Endothelial cell of umbilical vein (primary cell): ENCODE measurements around the gene ZHX3. TPM values are rescaled to one million over a fixed set of nuclear protein-coding genes. Genes with fewer than 3 reads are reported as not detected.
"Not testable (repeated sequence)": the region's sequence is repeated elsewhere in the genome, so short reads cannot be mapped to it uniquely, and the experiment has no call there.

Experiments used
- BruUV-seq: library from RNA; stranded (reverse); fragments of 400-500 nt; replicated peaks from 2 replicates; lab custom pipeline; 2021; lab: Mats Ljungman, UMichigan
- CTCF ChIA-PET: fragments of 300-600, 350-600 bp; sonication (Branson Sonifier 250); formaldehyde crosslinking; loops from one replicate; lab custom pipeline; 2021; ENCODE audit warnings: antibody characterized with exemption, inconsistent platforms; lab: Charles Lee
- POLR2A ChIA-PET: fragments of 300-600, 350-600 bp; sonication (Branson Sonifier 250); formaldehyde crosslinking; loops from one replicate; lab custom pipeline; 2021; ENCODE audit warnings: antibody characterized with exemption, inconsistent platforms; lab: Charles Lee
- DNase-seq: peaks from one replicate; pipeline ENCODE4 v3.0.0-alpha.2; 2011; ENCODE audit warnings: low read depth, low spot score
- FAIRE-seq: peaks from 2 replicates; lab custom pipeline; 2011; peaks lifted over from hg19 to GRCh38; lab: Jason Lieb, UNC
- H2AFZ ChIP-seq: 2 replicates; pipeline ENCODE4 v1.6.0; 2012; ENCODE audit warnings: low read depth, low read length, control low read depth, inconsistent platforms
- H3K27ac ChIP-seq: 2 replicates; pipeline ENCODE4 v1.5.1; 2011; ENCODE audit warnings: low read depth, mild to moderate bottlenecking, control low read depth, low read length, moderate library complexity; ENCODE audit not compliant: insufficient read depth
- H3K27me3 ChIP-seq, 2 experiments: 2 replicates each; pipeline versions ENCODE4 v1.6.0 to v1.6.1; 2011; ENCODE audit warnings: low read length in 2 of 2, mixed read lengths in 1 of 2; ENCODE audit not compliant: control insufficient read depth in 2 of 2, insufficient read depth in 2 of 2
- H3K36me3 ChIP-seq, 2 experiments: 2 replicates in 1 of 2; 3 replicates in 1 of 2; pipeline ENCODE4 v1.5.1; 2011; ENCODE audit warnings: low read length in 2 of 2, mild to moderate bottlenecking in 1 of 2, moderate library complexity in 1 of 2; ENCODE audit not compliant: control insufficient read depth in 2 of 2, insufficient read depth in 2 of 2; ENCODE audit errors: extremely low read depth in 1 of 2
- H3K4me1 ChIP-seq: 3 replicates; pipeline ENCODE4 v1.5.1; 2011; ENCODE audit warnings: mild to moderate bottlenecking, low read length; ENCODE audit not compliant: control insufficient read depth, insufficient read depth; ENCODE audit errors: extremely low read depth
- H3K4me2 ChIP-seq: 2 replicates; pipeline ENCODE4 v1.6.1; 2011; ENCODE audit warnings: low read length, control low read depth, mixed read lengths; ENCODE audit not compliant: insufficient read depth
- H3K4me3 ChIP-seq, 3 experiments: fragments of 200-600 bp in 1 of 3; sonication (generic), shearing (Covaris generic) in 1 of 3; replicated peaks in 1 of 3; 2 replicates each; pipeline ENCODE4 v1.5.1; 2011 to 2016; ENCODE audit warnings: control low read depth in 3 of 3, low read length in 3 of 3, mild to moderate bottlenecking in 2 of 3, inconsistent platforms in 1 of 3, low read depth in 1 of 3, moderate library complexity in 1 of 3; ENCODE audit not compliant: insufficient read depth in 1 of 3
- H3K79me2 ChIP-seq: 2 replicates; pipeline ENCODE4 v1.6.0; 2012; ENCODE audit warnings: low read length, inconsistent platforms; ENCODE audit not compliant: control insufficient read depth, insufficient read depth
- H3K9ac ChIP-seq: replicated peaks from 2 replicates; pipeline ENCODE3; 2011; ENCODE audit warnings: low read length, control low read depth; ENCODE audit not compliant: insufficient read depth; ENCODE audit errors: extremely low read depth
- H3K9me1 ChIP-seq: replicated peaks from 3 replicates; pipeline ENCODE4 v1.6.0; 2011; ENCODE audit warnings: mild to moderate bottlenecking, low read length; ENCODE audit not compliant: control insufficient read depth, insufficient read depth; ENCODE audit errors: extremely low read depth
- H3K9me3 ChIP-seq: replicated peaks from 2 replicates; pipeline ENCODE4 v1.5.1; 2012; ENCODE audit warnings: low read length, inconsistent platforms; ENCODE audit not compliant: control insufficient read depth, insufficient read depth
- H4K20me1 ChIP-seq: replicated peaks from 2 replicates; pipeline ENCODE3; 2011; ENCODE audit warnings: mild to moderate bottlenecking, low read length; ENCODE audit not compliant: control insufficient read depth, insufficient read depth; ENCODE audit errors: extremely low read depth
- CTCF ChIP-seq, 2 donors: IDR thresholded peaks; 1 replicate in 1 of 2; 2 replicates in 1 of 2; pipeline ENCODE4 v1.5.1; 2011; ENCODE audit warnings: low read length in 2 of 2, mild to moderate bottlenecking in 2 of 2, moderate library complexity in 2 of 2, control low read depth in 1 of 2, inconsistent platforms in 1 of 2, low read depth in 1 of 2; ENCODE audit not compliant: insufficient read depth in 1 of 2; ENCODE audit errors: extremely low read depth in 1 of 2
- EZH2 ChIP-seq: IDR thresholded peaks from 2 replicates; pipeline ENCODE4 v1.6.1; 2012; ENCODE audit warnings: borderline replicate concordance, low read depth, mild to moderate bottlenecking, moderate library complexity, low read length, inconsistent platforms; ENCODE audit not compliant: severe bottlenecking
- FOS ChIP-seq: IDR thresholded peaks from 2 replicates; pipeline ENCODE4 v1.6.1; 2011; ENCODE audit warnings: mild to moderate bottlenecking, low read length, moderate library complexity, borderline replicate concordance; ENCODE audit not compliant: insufficient read depth
- GATA2 ChIP-seq: IDR thresholded peaks from 2 replicates; pipeline ENCODE4 v1.7.0; 2011; ENCODE audit warnings: low read depth, mild to moderate bottlenecking, moderate library complexity, mixed read lengths, low read length; ENCODE audit not compliant: insufficient read length, insufficient read depth
- JUN ChIP-seq: IDR thresholded peaks from 2 replicates; pipeline ENCODE4 v1.6.1; 2011; ENCODE audit warnings: borderline replicate concordance, low read depth; ENCODE audit not compliant: insufficient read length, insufficient read depth
- MAX ChIP-seq: IDR thresholded peaks from 2 replicates; pipeline ENCODE4 v1.6.1; 2011; ENCODE audit not compliant: insufficient read depth, insufficient read length
- MYC ChIP-seq: IDR thresholded peaks from one replicate; pipeline ENCODE4 v1.6.1; 2011; ENCODE audit warnings: mild to moderate bottlenecking, low read depth, low read length
- POLR2A ChIP-seq: IDR thresholded peaks from 2 replicates; pipeline ENCODE4 v1.6.1; 2012; ENCODE audit warnings: low read depth, mild to moderate bottlenecking, control low read depth, low read length
- POLR2AphosphoS5 ChIP-seq: IDR thresholded peaks from 2 replicates; pipeline ENCODE4 v1.6.1; 2012; ENCODE audit warnings: low read depth, mild to moderate bottlenecking, control low read depth, low read length, moderate library complexity; ENCODE audit not compliant: insufficient read depth
- dilution Hi-C: fragments of 300-500 bp; cut with MboI; formaldehyde crosslinking; loops from one replicate; pipeline ENCODE4 v1.15.0; 2019; ENCODE audit warnings: low sequenced_read_pairs; ENCODE audit not compliant: extremely low pct_ligation_motif_present
- intact Hi-C: fragments of 100-400 bp; cut with micrococcal nuclease; formaldehyde crosslinking; loops from one replicate; pipeline ENCODE4 v1.10.0; 2022
- polyA plus RNA-seq, 4 experiments: library from polyadenylated mRNA; depleted of rRNA in 3 of 4; stranded (reverse) in 3 of 4; unstranded in 1 of 4; fragments of >200 nt; gene quantifications; 2 replicates each; pipeline versions ENCODE4 v1.2.1 to v1.2.3, GENCODE V29; 2011 to 2012; ENCODE audit warnings: missing spikeins in 1 of 4
- total RNA-seq: library from RNA; stranded (reverse); gene quantifications from 2 replicates; pipeline ENCODE4 v1.2.3, GENCODE V29; 2021

Gene ZHX3
- total and polyA plus RNA-seq, 2 donors (not counting 3 experiments of a cell fraction or from before 2014, with no cell fraction given): 7.4 to 17.8 TPM

- FAIRE-seq (no peak), DNase-seq (no peak)
- no peaks in the 10 kb centered on the region for H3K27me3 ChIP-seq
- H3K4me3 ChIP-seq: no peak overlapping the region
- TF ChIP-seq POLR2AphosphoS5: no peak
- no peak for TF ChIP-seq MAX
- no peak for TF ChIP-seq EZH2
- TF ChIP-seq FOS: no peak
- no peak for TF ChIP-seq JUN
- TF ChIP-seq MYC: no peak
- TF ChIP-seq GATA2: no peak
- TF ChIP-seq POLR2A: no peak
- TF ChIP-seq CTCF (IDR thresholded peaks at IDR 0.05; ENCODE audit: extremely low read depth in 1 of 2, insufficient read depth in 1 of 2, low read depth in 1 of 2, low read length in 2 of 2): no peak
- H2AFZ ChIP-seq: no peak overlapping the region
- no peak overlapping the region for H3K4me2 ChIP-seq
- H3K27ac ChIP-seq: no peak overlapping the region
- no TSS peak for BruUV-seq
- no peaks in the 10 kb centered on the region for H3K79me2 ChIP-seq
- dilution Hi-C loops (no loop called here), intact Hi-C loops (no loop called here)
- H3K9me3 ChIP-seq: no peaks in the 10 kb centered on the region
- H4K20me1 ChIP-seq: no peaks in the 10 kb centered on the region
- ChIA-PET POLR2A (no interaction called here), CTCF (interaction anchor here (0.6 to 3.4 kb wide), 5 partner anchors 9 to 98 kb away, joined by 3 to 20 read pairs (median 6); partner anchors contain the start of gene LPIN3)
- H3K4me1 ChIP-seq: peaks cover 23% of the 10 kb centered on the region
- H3K36me3 ChIP-seq: no peaks in the 10 kb centered on the region
- H3K9ac ChIP-seq: no peak overlapping the region
- no peaks in the 10 kb centered on the region for H3K9me1 ChIP-seq
Measured at GRCh38 chr20:41242352-41242751, 75.2 kb downstream of the ZHX3 start.

- H3K4me3 ChIP-seq, H3K27me3 ChIP-seq, H3K9ac ChIP-seq, DNase-seq, BruUV-seq, H3K4me2 ChIP-seq, H3K9me1 ChIP-seq, POLR2A ChIA-PET, H2AFZ ChIP-seq, H3K36me3 ChIP-seq, FAIRE-seq, intact Hi-C loops, H4K20me1 ChIP-seq, CTCF ChIA-PET, H3K79me2 ChIP-seq, dilution Hi-C loops, H3K27ac ChIP-seq, H3K9me3 ChIP-seq: not testable (repeated sequence)
- peaks cover 13% of the 10 kb centered on the region for H3K4me1 ChIP-seq
Measured at GRCh38 chr20:41237233-41237632, 80.3 kb downstream of the ZHX3 start.

- H3K27ac ChIP-seq, H3K4me2 ChIP-seq, DNase-seq, H3K9me1 ChIP-seq, FAIRE-seq, CTCF ChIA-PET, H3K9ac ChIP-seq, BruUV-seq, H3K9me3 ChIP-seq, POLR2A ChIA-PET, H3K4me3 ChIP-seq, dilution Hi-C loops, H2AFZ ChIP-seq, H3K36me3 ChIP-seq, intact Hi-C loops, H3K79me2 ChIP-seq, H3K27me3 ChIP-seq, H4K20me1 ChIP-seq: not testable (repeated sequence)
- H3K4me1 ChIP-seq: peaks cover 17% of the 10 kb centered on the region
Measured at GRCh38 chr20:41236818-41237217, 80.7 kb downstream of the ZHX3 start.
